H1 (cell line): Measurements from ENCODE around the gene TMIGD3. TPM values are rescaled to one million over a fixed set of nuclear protein-coding genes. Genes with fewer than 3 reads are reported as not detected.

Experiments used
- CTCF ChIA-PET: fragments of 300-600 bp; sonication (Branson Sonifier 250); formaldehyde crosslinking; loops from one replicate; lab custom pipeline; 2021; ENCODE audit not compliant: partially characterized antibody; lab: Charles Lee
- POLR2A ChIA-PET: fragments of 300-600 bp; sonication (Branson Sonifier 250); formaldehyde crosslinking; loops from one replicate; lab custom pipeline; 2021; ENCODE audit warnings: inconsistent platforms; ENCODE audit not compliant: partially characterized antibody; lab: Charles Lee
- DNase-seq, 2 experiments: peaks; one replicate each; pipeline versions ENCODE4 v3.0.0 to v3.0.0-alpha.2; 2010 to 2022; ENCODE audit warnings: low spot score in 2 of 2, low read depth in 1 of 2, mixed read lengths in 1 of 2
- FAIRE-seq: peaks from 2 replicates; lab custom pipeline; 2011; peaks lifted over from hg19 to GRCh38; lab: Jason Lieb, UNC
- H2AFZ ChIP-seq: 2 replicates; pipeline ENCODE4 v1.8.1; 2012; ENCODE audit warnings: low read length, inconsistent platforms
- H2AK5ac ChIP-seq: 2 replicates; pipeline ENCODE4 v1.6.1; 2013; ENCODE audit warnings: low read depth, low read length
- H2BK120ac ChIP-seq: replicated peaks from 2 replicates; pipeline ENCODE3; 2013; ENCODE audit warnings: low read depth, low read length, inconsistent platforms
- H2BK12ac ChIP-seq: 2 replicates; pipeline ENCODE4 v1.6.1; 2013; ENCODE audit warnings: low read depth, low read length
- H2BK15ac ChIP-seq: 2 replicates; pipeline ENCODE4 v1.6.1; 2013; ENCODE audit warnings: low read length
- H2BK20ac ChIP-seq: 2 replicates; pipeline ENCODE4 v1.6.1; 2013; ENCODE audit warnings: low read length
- H2BK5ac ChIP-seq: 2 replicates; pipeline ENCODE4 v1.6.1; 2013; ENCODE audit warnings: low read depth, low read length
- H3K14ac ChIP-seq: 2 replicates; pipeline ENCODE4 v1.6.1; 2013; ENCODE audit warnings: inconsistent platforms; ENCODE audit not compliant: insufficient read length
- H3K18ac ChIP-seq: 2 replicates; pipeline ENCODE4 v1.6.1; 2013; ENCODE audit warnings: low read length; ENCODE audit errors: extremely low read depth
- H3K23ac ChIP-seq: 2 replicates; pipeline ENCODE4 v1.6.1; 2013; ENCODE audit warnings: inconsistent platforms; ENCODE audit not compliant: insufficient read length
- H3K23me2 ChIP-seq: 2 replicates; pipeline ENCODE4 v1.6.1; 2013; ENCODE audit warnings: low read depth, low read length
- H3K27ac ChIP-seq: 2 replicates; pipeline ENCODE4 v1.6.1; 2011; ENCODE audit warnings: low read depth, low read length, inconsistent platforms
- H3K27me3 ChIP-seq, 4 experiments: replicated peaks in 1 of 4; 1 replicate in 1 of 4; 2 replicates in 3 of 4; pipeline versions ENCODE4 v1.6.1 to v1.8.1; 2011 to 2013; ENCODE audit warnings: low read length in 3 of 4, mild to moderate bottlenecking in 3 of 4, inconsistent platforms in 2 of 4, mixed read lengths in 2 of 4, moderate library complexity in 1 of 4; ENCODE audit not compliant: control insufficient read depth in 3 of 4, insufficient read depth in 3 of 4; ENCODE audit errors: extremely low read depth in 1 of 4
- H3K36me3 ChIP-seq, 4 experiments: 2 replicates each; pipeline versions ENCODE4 v1.6.1 to v1.8.1; 2011 to 2013; ENCODE audit warnings: mild to moderate bottlenecking in 4 of 4, low read length in 3 of 4, moderate library complexity in 2 of 4, control low read depth in 1 of 4, inconsistent platforms in 1 of 4; ENCODE audit not compliant: insufficient read depth in 4 of 4, control insufficient read depth in 2 of 4
- H3K4ac ChIP-seq: replicated peaks from 2 replicates; pipeline ENCODE3; 2013; ENCODE audit warnings: low read length, low read depth, mixed read lengths, inconsistent platforms; ENCODE audit not compliant: insufficient read length
- H3K4me1 ChIP-seq, 4 experiments: replicated peaks in 1 of 4; 1 replicate in 1 of 4; 2 replicates in 3 of 4; pipeline versions ENCODE4 v1.6.1 to v1.8.1; 2011 to 2013; ENCODE audit warnings: low read length in 3 of 4, inconsistent platforms in 2 of 4, mixed read lengths in 1 of 4; ENCODE audit not compliant: insufficient read depth in 4 of 4, control insufficient read depth in 3 of 4
- H3K4me2 ChIP-seq, 2 experiments: 2 replicates each; pipeline versions ENCODE4 v1.6.1 to v1.8.1; 2011 to 2013; ENCODE audit warnings: low read depth in 2 of 2, low read length in 2 of 2, control low read depth in 1 of 2, inconsistent platforms in 1 of 2, mild to moderate bottlenecking in 1 of 2; ENCODE audit not compliant: insufficient read depth in 1 of 2
- H3K4me3 ChIP-seq, 4 experiments: fragments of 200-600, 300-600 bp in 1 of 4; sonication (generic), shearing (Covaris generic), sonication (Bioruptor Twin) in 1 of 4; 2 replicates each; pipeline versions ENCODE4 v1.5.1 to v1.8.1; 2011 to 2016; ENCODE audit warnings: low read length in 4 of 4, low read depth in 3 of 4, control low read depth in 2 of 4, inconsistent platforms in 2 of 4, mild to moderate bottlenecking in 2 of 4, mixed read lengths in 1 of 4, moderate library complexity in 1 of 4; ENCODE audit not compliant: insufficient read depth in 2 of 4; ENCODE audit errors: extremely low read depth in 1 of 4
- H3K56ac ChIP-seq: replicated peaks from 2 replicates; pipeline ENCODE3; 2013; ENCODE audit warnings: low read depth, mild to moderate bottlenecking, mixed read lengths, low read length, inconsistent platforms; ENCODE audit not compliant: insufficient read length
- H3K79me1 ChIP-seq: 2 replicates; pipeline ENCODE4 v1.6.1; 2013; ENCODE audit warnings: low read depth, low read length, control low read depth
- H3K79me2 ChIP-seq, 2 experiments: 2 replicates each; pipeline versions ENCODE4 v1.6.1 to v1.8.1; 2012 to 2013; ENCODE audit warnings: low read length in 2 of 2, mild to moderate bottlenecking in 2 of 2, inconsistent platforms in 1 of 2; ENCODE audit not compliant: insufficient read depth in 2 of 2, control insufficient read depth in 1 of 2
- H3K9ac ChIP-seq, 4 experiments: replicated peaks in 1 of 4; 1 replicate in 1 of 4; 2 replicates in 3 of 4; pipeline versions ENCODE4 v1.6.1 to v1.8.1; 2011 to 2013; ENCODE audit warnings: low read depth in 3 of 4, low read length in 3 of 4, control low read depth in 2 of 4, mild to moderate bottlenecking in 2 of 4, moderate library complexity in 2 of 4, inconsistent platforms in 1 of 4; ENCODE audit errors: extremely low read depth in 1 of 4
- H3K9me3 ChIP-seq, 2 experiments: 2 replicates each; pipeline versions ENCODE4 v1.6.1 to v1.8.1; 2012 to 2013; ENCODE audit warnings: mild to moderate bottlenecking in 2 of 2, moderate library complexity in 2 of 2, control low read depth in 1 of 2, inconsistent platforms in 1 of 2, low read depth in 1 of 2, low read length in 1 of 2, mixed read lengths in 1 of 2; ENCODE audit not compliant: insufficient read depth in 2 of 2
- H4K20me1 ChIP-seq, 2 experiments: replicated peaks in 1 of 2; 2 replicates each; pipeline versions ENCODE3 to v1.8.1; 2011 to 2013; ENCODE audit warnings: inconsistent platforms in 2 of 2, low read length in 2 of 2, mild to moderate bottlenecking in 1 of 2; ENCODE audit not compliant: insufficient read depth in 2 of 2, control insufficient read depth in 1 of 2
- H4K5ac ChIP-seq: 2 replicates; pipeline ENCODE4 v1.6.1; 2013; ENCODE audit warnings: low read length, low read depth, mixed read lengths, inconsistent platforms; ENCODE audit not compliant: insufficient read length
- H4K8ac ChIP-seq: 2 replicates; pipeline ENCODE4 v1.8.0; 2013; ENCODE audit warnings: mild to moderate bottlenecking, moderate library complexity, low read length, inconsistent platforms; ENCODE audit not compliant: insufficient read depth; ENCODE audit errors: extremely low read depth
- H4K91ac ChIP-seq: replicated peaks from 2 replicates; pipeline ENCODE3; 2013; ENCODE audit warnings: low read length, mixed read lengths, inconsistent platforms; ENCODE audit not compliant: insufficient read length
- BRCA1 ChIP-seq: IDR thresholded peaks from 2 replicates; pipeline ENCODE4 v1.6.1; 2012; ENCODE audit warnings: low read depth, low read length, improper control_type of control experiment
- EP300 ChIP-seq, 2 experiments: IDR thresholded peaks; 1 replicate in 1 of 2; 2 replicates in 1 of 2; pipeline ENCODE4 v1.6.1; 2011 to 2012; ENCODE audit warnings: low read depth in 2 of 2, low read length in 2 of 2, mild to moderate bottlenecking in 2 of 2, borderline replicate concordance in 1 of 2, inconsistent platforms in 1 of 2, moderate library complexity in 1 of 2
- GTF2F1 ChIP-seq: IDR thresholded peaks from 2 replicates; pipeline ENCODE4 v1.6.1; 2012; ENCODE audit warnings: low read depth, low read length, improper control_type of control experiment, borderline replicate concordance
- HDAC2 ChIP-seq, 2 experiments: fragments of 300-600 bp in 1 of 2; sonication (generic) in 1 of 2; IDR thresholded peaks; 2 replicates each; pipeline ENCODE4 v1.6.1; 2011 to 2012; ENCODE audit warnings: low read depth in 2 of 2, low read length in 2 of 2, mild to moderate bottlenecking in 2 of 2, moderate library complexity in 2 of 2, borderline replicate concordance in 1 of 2, inconsistent platforms in 1 of 2
- JUND ChIP-seq: IDR thresholded peaks from 2 replicates; pipeline ENCODE4 v1.6.1; 2011; ENCODE audit warnings: mild to moderate bottlenecking, improper control_type of control experiment, low read length
- POU5F1 ChIP-seq: IDR thresholded peaks from 2 replicates; pipeline ENCODE4 v1.6.1; 2011; ENCODE audit warnings: low read depth, mild to moderate bottlenecking, low read length, moderate library complexity
- RAD21 ChIP-seq, 2 experiments: IDR thresholded peaks in 1 of 2; conservative IDR thresholded peaks in 1 of 2; 2 replicates each; pipeline ENCODE4 v1.6.1; 2011; ENCODE audit warnings: low read depth in 2 of 2, low read length in 2 of 2, improper control_type of control experiment in 1 of 2, inconsistent platforms in 1 of 2, mild to moderate bottlenecking in 1 of 2, moderate library complexity in 1 of 2
- SRF ChIP-seq: IDR thresholded peaks from 2 replicates; pipeline ENCODE4 v1.6.1; 2011; ENCODE audit warnings: mild to moderate bottlenecking, low read depth, low read length, moderate library complexity
- TCF12 ChIP-seq: IDR thresholded peaks from 2 replicates; pipeline ENCODE4 v1.6.1; 2011; ENCODE audit warnings: low read depth, mild to moderate bottlenecking, low read length
- ZNF274 ChIP-seq: IDR thresholded peaks from 2 replicates; pipeline ENCODE4 v1.7.0; 2012; ENCODE audit warnings: low read length, borderline replicate concordance; ENCODE audit errors: extremely low read depth
- WGBS, 2 experiments: shearing (Covaris generic) in 1 of 2; methylation state at CpG; one replicate each; pipeline versions ENCODE4 v1.1.6 to v1.1.7; 2013 to 2015; ENCODE audit warnings: low lambda C conversion rate in 2 of 2, mixed read lengths in 2 of 2, inconsistent platforms in 1 of 2, low coverage in 1 of 2, missing lambda C conversion rate in 1 of 2; ENCODE audit not compliant: insufficient replicate concordance in 2 of 2, insufficient coverage in 1 of 2, insufficient read length in 1 of 2; ENCODE audit errors: extremely low coverage in 1 of 2, missing lambda C conversion rate in 1 of 2; 5-methylcytosine and 5-hydroxymethylcytosine counted together
- polyA plus RNA-seq, 7 experiments: library from polyadenylated mRNA; depleted of rRNA in 3 of 7; stranded (reverse) in 5 of 7; unstranded in 2 of 7; fragments of >200 nt in 5 of 7; fragments of 200-250 nt in 2 of 7; gene quantifications; 1 replicate in 5 of 7; 2 replicates in 1 of 7; 4 replicates in 1 of 7; pipeline versions ENCODE4 v1.2.1 to v1.2.3, GENCODE V29; 2011 to 2013; ENCODE audit warnings: missing spikeins in 2 of 7, mixed read lengths in 2 of 7
- total RNA-seq: library from RNA; stranded (reverse); fragmentation: NEBNext Ultra II Directional; extraction: Animal tissue kit (Norgen Biotek cat#: 25700); gene quantifications from 2 replicates; pipeline ENCODE4 v1.2.1, GENCODE V29; 2021

TMIGD3 gene
- total and polyA plus RNA-seq, 2 of the 8 experiments (the other 6 are each of a cell fraction or from before 2014, with no cell fraction given): not detected

GRCh38 chr1:111513410-111514020 is 10.1 kb upstream of the TMIGD3 start:
- CTCF ChIA-PET: interaction anchor here (0.8 kb wide), 1 partner anchor 131 kb away, joined by 3 read pairs; no protein-coding TSS in a partner anchor

More at GRCh38 chr1:111513410-111514020, 10.1 kb upstream of the TMIGD3 start:
- no peak for TF ChIP-seq POU5F1
- TF ChIP-seq BRCA1: no peak
- TF ChIP-seq EP300 (IDR thresholded peaks at IDR 0.05; ENCODE audit: borderline replicate concordance in 1 of 2, low read depth in 2 of 2, low read length in 2 of 2): no peak
- TF ChIP-seq TCF12: no peak
- TF ChIP-seq HDAC2 (IDR thresholded peaks at IDR 0.05; ENCODE audit: borderline replicate concordance in 1 of 2, low read depth in 2 of 2, low read length in 2 of 2): no peak
- TF ChIP-seq ZNF274: no peak
- no peak for TF ChIP-seq RAD21 (IDR thresholded peaks at IDR 0.05 in 1 of 2, conservative IDR thresholded peaks at IDR 0.05 in 1 of 2; ENCODE audit: low read depth in 2 of 2, low read length in 2 of 2)
- no peak for TF ChIP-seq GTF2F1
- TF ChIP-seq JUND: no peak
- TF ChIP-seq SRF: no peak
- Histone ChIP-seq H4K8ac (no peak overlapping the region), H3K79me2 (no peaks in the 10 kb centered on the region), H3K56ac (no peak overlapping the region), H4K20me1 (no peaks in the 10 kb centered on the region), H2AK5ac (no peak overlapping the region), H3K36me3 (no peaks in the 10 kb centered on the region), H3K4me3 (no peak overlapping the region), H3K27ac (no peak overlapping the region), H2BK12ac (no peak overlapping the region), H2BK15ac (no peak overlapping the region), H3K79me1 (no peaks in the 10 kb centered on the region), H3K27me3 (peaks cover 0 to 1% (median 0%) of the 10 kb centered on the region in 4 experiments; a peak in 2 of 7 replicates), H2BK120ac (no peak overlapping the region), H3K23me2 (no peaks in the 10 kb centered on the region), H2BK5ac (no peak overlapping the region), H3K9ac (no peak overlapping the region), H3K14ac (no peak overlapping the region), H3K23ac (no peak overlapping the region), H2BK20ac (no peak overlapping the region), H4K5ac (no peak overlapping the region), H2AFZ (no peak overlapping the region), H4K91ac (no peak overlapping the region), H3K4me2 (no peak overlapping the region), H3K9me3 (no peaks in the 10 kb centered on the region), H3K18ac (no peak overlapping the region), H3K4me1 (peaks cover 0 to 1% (median 0%) of the 10 kb centered on the region in 4 experiments; a peak in 2 of 7 replicates), H3K4ac (no peak overlapping the region)
- DNase-seq (no peak), FAIRE-seq (no peak)
- WGBS, 2 experiments: 86% methylated on average over 8 of the region's 8 CpGs; no CpG with 5 or more reads in 1 of the 2 experiments
- POLR2A ChIA-PET: no interaction called here
